GM12878 (cell line): ENCODE results near the gene CWC22.

Experiments
- BCLAF1 ChIP-seq: fragments of 450-650 bp; IDR thresholded peaks from 2 replicates; pipeline ENCODE4 v1.6.1; 2017; ENCODE audit warnings: antibody characterized with exemption, mild to moderate bottlenecking, moderate library complexity
- BHLHE40 ChIP-seq, 2 experiments: fragments of 450-650 bp in 1 of 2; IDR thresholded peaks; 2 replicates each; pipeline ENCODE4 v1.6.1; 2011 to 2017; ENCODE audit warnings: low read depth in 2 of 2, borderline replicate concordance in 1 of 2, improper control_type of control experiment in 1 of 2, low read length in 1 of 2, mild to moderate bottlenecking in 1 of 2
- CBFB ChIP-seq: IDR thresholded peaks from 2 replicates; pipeline ENCODE4 v1.6.1; 2016; ENCODE audit warnings: antibody characterized with exemption, low read depth
- CTCF ChIP-seq, 3 experiments: IDR thresholded peaks in 2 of 3; conservative IDR thresholded peaks in 1 of 3; 2 replicates each; pipeline ENCODE4 v1.5.1; 2011; ENCODE audit warnings: low read depth in 3 of 3, low read length in 3 of 3, mild to moderate bottlenecking in 3 of 3, control low read depth in 2 of 3, moderate library complexity in 2 of 3, inconsistent platforms in 1 of 3, mixed read lengths in 1 of 3; ENCODE audit not compliant: control insufficient read depth in 2 of 3, insufficient read depth in 1 of 3; ENCODE audit errors: extremely low read depth in 1 of 3
- EZH2 ChIP-seq: IDR thresholded peaks from 2 replicates; pipeline ENCODE4 v1.6.1; 2012; ENCODE audit warnings: low read depth, mild to moderate bottlenecking, control low read depth, inconsistent platforms, low read length, borderline replicate concordance; ENCODE audit not compliant: control insufficient read depth
- HDGF ChIP-seq: fragments of 450-650 bp; IDR thresholded peaks from 2 replicates; pipeline ENCODE4 v1.6.1; 2016; ENCODE audit warnings: antibody characterized with exemption
- SIN3A ChIP-seq: IDR thresholded peaks from 2 replicates; pipeline ENCODE4 v1.6.1; 2012; ENCODE audit warnings: low read depth, low read length, improper control_type of control experiment
- TARDBP ChIP-seq: IDR thresholded peaks from 2 replicates; pipeline ENCODE4 v1.6.1; 2016; ENCODE audit warnings: borderline replicate concordance
- YBX1 ChIP-seq: fragments of 450-650 bp; IDR thresholded peaks from 2 replicates; pipeline ENCODE4 v1.6.1; 2016; ENCODE audit warnings: antibody characterized with exemption
- ZNF384 ChIP-seq: IDR thresholded peaks from 2 replicates; pipeline ENCODE4 v1.6.1; 2012; ENCODE audit warnings: low read depth, mild to moderate bottlenecking, low read length, improper control_type of control experiment, borderline replicate concordance

GRCh38 chr2:179983250-179983932 is 23.7 kb downstream of the CWC22 start:
- TF ChIP-seq CTCF (IDR thresholded peaks at IDR 0.05 in 2 of 3, conservative IDR thresholded peaks at IDR 0.05 in 1 of 3; ENCODE audit: control insufficient read depth in 2 of 3, extremely low read depth in 1 of 3, insufficient read depth in 1 of 3, low read depth in 3 of 3, low read length in 3 of 3) (no peak), YBX1 (no peak), ZNF384 (no peak), CBFB (no peak), TARDBP (no peak), BHLHE40 (IDR thresholded peaks at IDR 0.05; ENCODE audit: borderline replicate concordance in 1 of 2, low read depth in 2 of 2, low read length in 1 of 2) (no peak), HDGF (no peak), SIN3A (no peak), EZH2 (no peak), BCLAF1 (no peak)
